ENCODE data around the gene VASH2. TPM values are rescaled to one million over a fixed set of nuclear protein-coding genes. Genes with fewer than 3 reads are reported as not detected.

VASH2 gene
- total RNA-seq (2014; rRNA removed; shearing (Covaris generic)) (305 and 381 TPM in 2 replicates), polyA plus RNA-seq (2016; fragmentation: Nextera tagmentation; extraction: Ambion mirVana) (129 and 136 TPM in 2 replicates)
- long read RNA-seq, partial matches to known transcripts, result 0 of 6 reads
- long read RNA-seq, other reads (novel, unspliced or antisense), result 6 of 6 reads

GRCh38 chr1:212950243-212951125 is at the start of gene VASH2:
TSS of gene VASH2 (plus strand) at chr1:212950541. CDS start at chr1:212951543, 1,002 bp downstream.
- Histone ChIP-seq H3K79me2 (replicated peaks; ENCODE audit: insufficient read depth) (peaks cover 51% of the 10 kb centered on the region), H3K4me2 (peak within 1 kb of the TSS; percentile 85), H2AFZ (no peak within 1 kb of the TSS), H3K36me3 (ENCODE audit: insufficient read depth) (peaks cover 38% of the 10 kb centered on the region), H3K4me1 (ENCODE audit: insufficient read depth) (peaks cover 53% of the 10 kb centered on the region), H3K4me3 (peak within 1 kb of the TSS; percentile 99), H4K20me1 (replicated peaks; ENCODE audit: insufficient read depth) (peaks cover 38% of the 10 kb centered on the region), H3K27ac (ENCODE audit: low read depth) (peak within 1 kb of the TSS; percentile 72; the same call in 1 of the 2 replicates), H3F3A (replicated peaks; ENCODE audit: low read depth) (peaks cover 28% of the 10 kb centered on the region), H3K27me3 (ENCODE audit: insufficient read depth) (no peaks in the 10 kb centered on the region), H3K9me2 (ENCODE audit: insufficient read depth) (0 out of 2 replicates have a peak, but pooled peaks cover 3% of the 10 kb centered on the region)
- H3K4me3 Mint-ChIP-seq, result peak within 1 kb of the TSS; percentile 80
- TF ChIP-seq POLR2AphosphoS5 (IDR thresholded peaks at IDR 0.05; ENCODE audit: low read depth) (peak; percentile 76), ZNF331 (CRISPR knock-in tag; IDR thresholded peaks at IDR 0.05; ENCODE audit: low read depth) (no peak)
- H3K27ac Mint-ChIP-seq, result peak within 1 kb of the TSS; percentile 68; the same call in 1 of the 2 replicates
- H3K4me1 Mint-ChIP-seq, result peaks cover 48% of the 10 kb centered on the region
- peak; percentile 96 for DNase-seq (ENCODE audit: low spot score)
- peaks cover 29% of the 10 kb centered on the region for H3K27me3 Mint-ChIP-seq (ENCODE audit: insufficient read depth, low read depth, poor library complexity)
- peak; percentile 96 for ATAC-seq
- H3K9me3 Mint-ChIP-seq, result peaks cover 14% of the 10 kb centered on the region; the same call in 2 of the 3 replicates
- H3K36me3 Mint-ChIP-seq (ENCODE audit: low read depth), result peaks cover 56% of the 10 kb centered on the region

- peaks cover 29% of the 10 kb centered on the region for H3F3A ChIP-seq (replicated peaks; ENCODE audit: low read depth)
- no peak for ATAC-seq
- H3K4me3 ChIP-seq, result no peak overlapping the region
- DNase-seq (ENCODE audit: low spot score), result no peak
- no peak overlapping the region for H3K4me2 ChIP-seq
- H3K4me1 ChIP-seq (ENCODE audit: insufficient read depth), result peaks cover 5% of the 10 kb centered on the region
- H3K36me3 Mint-ChIP-seq (ENCODE audit: low read depth), result peaks cover 99% of the 10 kb centered on the region
- peaks cover 57% of the 10 kb centered on the region for H3K36me3 ChIP-seq (ENCODE audit: insufficient read depth)
- H3K9me2 ChIP-seq (ENCODE audit: insufficient read depth), result no peaks in the 10 kb centered on the region
- no peaks in the 10 kb centered on the region for H3K27me3 ChIP-seq (ENCODE audit: insufficient read depth)
- H3K27ac Mint-ChIP-seq, result no peak overlapping the region; the same call in 1 of the 2 replicates
- H3K4me1 Mint-ChIP-seq, result peaks cover 28% of the 10 kb centered on the region
- H3K9me3 Mint-ChIP-seq, result peaks cover 63% of the 10 kb centered on the region
- no peak for TF ChIP-seq EZH2 (IDR thresholded peaks at IDR 0.05; ENCODE audit: low read depth, unreplicated experiment)
- no peak for TF ChIP-seq JUNB (IDR thresholded peaks at IDR 0.05; ENCODE audit: unreplicated experiment)
- no peak for TF ChIP-seq EZH2phosphoT487 (IDR thresholded peaks at IDR 0.05; ENCODE audit: unreplicated experiment)
- TF ChIP-seq CTCF (conservative IDR thresholded peaks at IDR 0.05; ENCODE audit: low read depth in 2 of 2), result no peak
- TF ChIP-seq NANOG (IDR thresholded peaks at IDR 0.05; ENCODE audit: borderline replicate concordance), result no peak
- H2AFZ ChIP-seq, result no peak overlapping the region
- H3K4me3 Mint-ChIP-seq, result no peak overlapping the region
- H4K20me1 ChIP-seq (replicated peaks; ENCODE audit: insufficient read depth), result no peaks in the 10 kb centered on the region
- peaks cover 51% of the 10 kb centered on the region for H3K79me2 ChIP-seq (replicated peaks; ENCODE audit: insufficient read depth)
- peaks cover 24% of the 10 kb centered on the region for H3K27me3 Mint-ChIP-seq (ENCODE audit: insufficient read depth, low read depth, poor library complexity)
- H3K27ac ChIP-seq (ENCODE audit: low read depth), result peak overlapping the region; percentile 33
Observed at GRCh38 chr1:212901290-212901689, 49.1 kb upstream of the VASH2 start.
